Measurements from ENCODE around the gene HES7. TPM values are rescaled to one million over a fixed set of nuclear protein-coding genes. Genes with fewer than 3 reads are reported as not detected.

HES7 gene
- total RNA-seq, 1 donor from 2014 or later = 1.3 TPM

GRCh38 chr17:8156246-8156992 is 32.5 kb upstream of the HES7 start:
- Histone ChIP-seq H3K27me3 (ENCODE audit: control insufficient read depth, insufficient read depth, low read length) (no peaks in the 10 kb centered on the region), H3K4me3 (ENCODE audit: low read depth, low read length) (peak overlapping the region; percentile 88), H3K36me3 (ENCODE audit: control insufficient read depth, insufficient read depth, low read length) (peaks cover 22% of the 10 kb centered on the region)
- DNase-seq (ENCODE audit: low read depth) (peak; percentile 100), FAIRE-seq (peak; percentile 73)
- peak; percentile 3 for TF ChIP-seq CTCF (IDR thresholded peaks at IDR 0.05; ENCODE audit: insufficient read depth, low read length, severe bottlenecking)

DNA sequence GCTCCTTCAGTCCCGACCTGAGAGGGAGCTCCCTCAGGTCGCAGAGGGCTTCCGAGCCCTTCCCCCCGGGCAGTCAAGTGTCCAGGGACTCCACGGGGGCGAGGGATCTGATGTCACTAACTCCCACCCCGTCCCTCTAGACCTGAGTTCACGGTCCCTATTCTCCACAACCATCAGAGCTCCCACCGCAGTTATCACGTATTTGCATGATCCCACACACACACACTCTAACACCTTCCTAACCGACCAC is 32.0 kb upstream of the HES7 start:
- H3K4me3 ChIP-seq (ENCODE audit: low read depth, low read length) = peak overlapping the region; percentile 88
- no peak for TF ChIP-seq CTCF (IDR thresholded peaks at IDR 0.05; ENCODE audit: insufficient read depth, low read length, severe bottlenecking)
- DNase-seq (ENCODE audit: low read depth) (no peak), FAIRE-seq (no peak)
- peaks cover 22% of the 10 kb centered on the region for H3K36me3 ChIP-seq (ENCODE audit: control insufficient read depth, insufficient read depth, low read length)
- no peaks in the 10 kb centered on the region for H3K27me3 ChIP-seq (ENCODE audit: control insufficient read depth, insufficient read depth, low read length)

- Histone ChIP-seq H3K4me3 (ENCODE audit: low read depth, low read length) (peak overlapping the region; percentile 88), H3K36me3 (ENCODE audit: control insufficient read depth, insufficient read depth, low read length) (peaks cover 24% of the 10 kb centered on the region), H3K27me3 (ENCODE audit: control insufficient read depth, insufficient read depth, low read length) (no peaks in the 10 kb centered on the region)
- DNase-seq (ENCODE audit: low read depth) (peak; percentile 27), FAIRE-seq (no peak)
- TF ChIP-seq CTCF (IDR thresholded peaks at IDR 0.05; ENCODE audit: insufficient read depth, low read length, severe bottlenecking) = no peak
These were observed 31.5 kb upstream of the HES7 start for GRCh38 chr17:8155231-8155995.

DNA sequence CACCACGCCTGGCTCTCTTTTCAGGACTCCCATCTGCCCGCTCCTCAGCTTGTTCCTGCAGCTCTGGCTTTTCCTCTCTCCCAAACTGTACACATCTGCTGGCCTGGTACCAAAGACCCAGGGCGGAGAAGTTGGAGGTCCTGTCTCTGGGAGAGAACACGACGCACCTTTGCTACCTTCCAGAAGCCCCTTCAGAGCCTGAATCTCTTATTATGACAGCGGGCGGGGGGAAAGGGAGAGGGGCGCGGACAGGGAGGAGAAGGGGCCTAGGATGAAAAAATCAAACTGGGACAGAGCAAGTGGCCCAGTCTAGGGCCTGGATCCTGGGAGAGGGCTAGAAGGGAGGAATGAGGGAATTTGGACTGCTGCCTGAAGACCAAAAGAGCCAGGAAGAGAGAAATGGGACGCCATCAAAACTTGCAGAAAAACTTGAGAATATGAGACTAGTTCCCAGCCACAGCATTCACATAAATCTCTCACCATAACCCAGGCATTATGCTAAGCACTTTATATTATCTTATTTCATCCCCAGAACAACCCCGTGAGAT is 30.8 kb upstream of the HES7 start:
- DNase-seq (ENCODE audit: low read depth) (no peak), FAIRE-seq (no peak)
- no peaks in the 10 kb centered on the region for H3K27me3 ChIP-seq (ENCODE audit: control insufficient read depth, insufficient read depth, low read length)
- H3K4me3 ChIP-seq (ENCODE audit: low read depth, low read length) = peak overlapping the region; percentile 88
- no peak for TF ChIP-seq CTCF (IDR thresholded peaks at IDR 0.05; ENCODE audit: insufficient read depth, low read length, severe bottlenecking)
- peaks cover 27% of the 10 kb centered on the region for H3K36me3 ChIP-seq (ENCODE audit: control insufficient read depth, insufficient read depth, low read length)

GRCh38 chr17:8153957-8154607 is 30.2 kb upstream of the HES7 start:
- no peak for TF ChIP-seq CTCF (IDR thresholded peaks at IDR 0.05; ENCODE audit: insufficient read depth, low read length, severe bottlenecking)
- Histone ChIP-seq H3K27me3 (ENCODE audit: control insufficient read depth, insufficient read depth, low read length) (no peaks in the 10 kb centered on the region), H3K4me3 (ENCODE audit: low read depth, low read length) (peak overlapping the region; percentile 88), H3K36me3 (ENCODE audit: control insufficient read depth, insufficient read depth, low read length) (peaks cover 33% of the 10 kb centered on the region)
- DNase-seq (ENCODE audit: low read depth) (peak; percentile 94), FAIRE-seq (peak; percentile 43)
